Keratinocyte (primary cell): ENCODE measurements around the gene ZNF878.

Experiments
- CTCF ChIP-seq, 3 experiments: IDR thresholded peaks in 1 of 3; conservative IDR thresholded peaks in 1 of 3; optimal IDR thresholded peaks in 1 of 3; 2 replicates in 2 of 3; 3 replicates in 1 of 3; pipeline versions ENCODE3 to v1.5.1; 2011; ENCODE audit warnings: low read length in 3 of 3, mild to moderate bottlenecking in 3 of 3, moderate library complexity in 2 of 3, control low read depth in 1 of 3, inconsistent platforms in 1 of 3; ENCODE audit not compliant: insufficient read depth in 2 of 3; ENCODE audit errors: extremely low read depth in 1 of 3
- EZH2 ChIP-seq: IDR thresholded peaks from one replicate; pipeline ENCODE4 v1.6.1; 2012; ENCODE audit warnings: inconsistent platforms, mild to moderate bottlenecking, low read length, moderate library complexity

GRCh38 chr19:12064590-12065538, 12.1 kb upstream of the ZNF878 start, which contains the start of gene ZNF844:
- no peak for TF ChIP-seq CTCF (optimal IDR thresholded peaks at IDR 0.05 in 1 of 3, IDR thresholded peaks at IDR 0.05 in 1 of 3, conservative IDR thresholded peaks at IDR 0.05 in 1 of 3; ENCODE audit: extremely low read depth in 1 of 3, insufficient read depth in 2 of 3, low read length in 3 of 3)
- TF ChIP-seq EZH2: no peak
